ENCODE data around the gene UBE2M.
A peak's percentile ranks its signal among the peaks of the same experiment; 100 is the strongest.

UBE2M gene

DNA sequence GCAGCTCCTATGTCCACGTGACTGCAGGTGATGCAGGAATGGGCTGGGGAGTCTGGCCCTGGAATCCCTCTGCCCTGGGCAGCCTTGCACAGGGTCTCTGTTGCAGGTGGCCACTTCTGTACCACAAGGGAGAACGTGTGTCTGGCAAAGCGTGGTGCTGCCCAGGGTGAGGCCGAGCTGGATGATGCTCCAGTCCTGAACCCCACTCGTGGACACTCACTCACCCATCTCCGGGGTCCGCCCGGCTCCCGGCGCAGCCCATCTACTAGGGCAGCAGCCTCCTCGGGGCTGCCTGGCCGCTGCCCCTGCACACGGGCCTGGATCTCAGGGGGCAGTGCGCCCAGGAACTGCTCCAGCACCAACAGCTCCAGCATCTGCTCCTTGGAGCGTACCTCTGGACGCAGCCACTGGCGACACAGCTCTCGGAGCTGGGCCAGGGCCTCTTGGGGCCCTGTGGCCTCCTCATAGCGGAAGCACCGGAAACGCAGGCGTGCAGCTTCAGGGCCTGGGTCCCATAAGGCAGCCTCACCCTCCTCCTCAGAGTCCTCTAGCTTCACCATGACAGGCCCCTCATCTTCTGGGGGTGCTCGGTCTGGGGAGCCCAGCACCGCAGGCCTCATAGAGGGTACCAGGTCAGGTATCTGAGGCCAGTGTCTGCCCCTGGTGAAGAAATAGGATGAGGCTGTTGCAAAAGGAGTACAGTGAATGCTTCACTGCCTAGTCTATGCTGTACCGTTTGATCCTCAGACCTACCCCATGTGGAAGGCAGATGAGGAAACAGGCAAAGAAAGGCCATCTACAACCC is 12.6 kb upstream of the UBE2M start:
- DNase-seq = no peak

DNA sequence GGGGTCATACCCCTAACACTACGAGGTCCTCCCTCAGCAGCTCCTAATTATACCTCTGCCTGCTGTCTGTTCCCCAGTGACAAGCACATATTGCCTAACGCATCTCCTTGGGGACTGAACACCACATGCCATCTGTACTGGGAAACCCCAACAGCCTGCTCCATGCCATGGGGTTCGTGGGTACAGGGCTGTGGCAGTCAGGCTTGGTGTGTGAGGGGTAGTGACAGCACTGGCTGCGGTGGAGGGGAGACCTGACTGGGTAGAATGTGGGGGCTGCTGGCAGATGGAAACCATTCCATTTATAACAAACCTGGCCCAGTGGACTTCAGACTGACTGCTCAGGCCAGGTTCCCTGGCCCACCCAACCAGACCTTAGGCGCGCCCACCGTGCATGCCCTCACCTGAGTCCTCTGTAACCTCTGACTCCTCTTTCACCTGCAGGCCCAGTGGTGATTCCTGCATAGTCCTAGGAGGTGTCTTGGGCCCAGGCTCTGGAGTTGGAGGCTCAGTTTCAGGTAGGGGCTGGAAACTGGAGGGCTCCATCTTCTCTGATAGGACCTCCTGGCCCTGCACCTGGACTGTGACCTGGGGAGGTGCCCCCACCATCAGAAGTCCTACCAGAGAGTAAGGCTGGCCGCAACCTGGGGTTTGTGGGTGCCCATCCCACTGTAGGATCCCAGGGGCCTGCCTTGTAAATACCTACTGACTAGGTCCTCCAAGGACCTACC is 11.7 kb upstream of the UBE2M start:
- no peak for DNase-seq

DNA sequence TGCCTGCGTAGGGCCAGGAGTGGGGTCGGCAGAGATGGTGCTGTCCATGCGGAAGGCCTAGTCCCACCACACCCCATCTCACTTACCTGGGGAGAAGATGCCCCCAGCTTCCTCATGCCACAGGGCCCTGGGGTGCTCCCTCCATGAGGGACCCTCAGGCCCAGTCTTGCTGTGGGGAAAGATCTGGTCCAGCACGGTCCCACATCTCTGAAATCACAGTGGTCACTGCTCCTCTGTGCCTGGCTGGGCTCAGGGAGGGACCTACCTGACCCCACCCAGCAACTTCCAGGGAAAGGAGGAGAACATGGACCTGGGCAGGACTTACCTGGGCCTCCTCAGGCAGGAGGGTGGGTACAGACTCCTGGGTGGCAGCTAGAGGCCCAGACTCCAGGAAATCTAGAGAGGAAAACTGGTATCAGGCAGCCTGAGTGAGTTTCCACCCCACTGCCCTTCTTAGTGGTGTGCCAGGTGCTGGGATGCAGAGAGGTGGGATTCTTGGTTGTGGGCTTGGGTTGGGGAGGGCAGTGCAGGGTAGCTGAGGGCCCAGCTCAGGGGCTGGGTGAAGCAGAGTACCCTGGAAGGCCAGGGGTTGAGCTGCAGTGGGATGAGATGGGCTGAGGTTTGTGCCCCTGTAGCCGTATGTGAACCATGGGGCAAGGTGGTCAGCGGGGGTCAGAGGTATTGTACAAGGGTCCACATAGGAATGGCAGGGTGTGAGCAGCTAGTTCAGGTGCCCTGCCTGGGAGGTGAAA is 11.0 kb upstream of the UBE2M start:
- DNase-seq = no peak

DNA sequence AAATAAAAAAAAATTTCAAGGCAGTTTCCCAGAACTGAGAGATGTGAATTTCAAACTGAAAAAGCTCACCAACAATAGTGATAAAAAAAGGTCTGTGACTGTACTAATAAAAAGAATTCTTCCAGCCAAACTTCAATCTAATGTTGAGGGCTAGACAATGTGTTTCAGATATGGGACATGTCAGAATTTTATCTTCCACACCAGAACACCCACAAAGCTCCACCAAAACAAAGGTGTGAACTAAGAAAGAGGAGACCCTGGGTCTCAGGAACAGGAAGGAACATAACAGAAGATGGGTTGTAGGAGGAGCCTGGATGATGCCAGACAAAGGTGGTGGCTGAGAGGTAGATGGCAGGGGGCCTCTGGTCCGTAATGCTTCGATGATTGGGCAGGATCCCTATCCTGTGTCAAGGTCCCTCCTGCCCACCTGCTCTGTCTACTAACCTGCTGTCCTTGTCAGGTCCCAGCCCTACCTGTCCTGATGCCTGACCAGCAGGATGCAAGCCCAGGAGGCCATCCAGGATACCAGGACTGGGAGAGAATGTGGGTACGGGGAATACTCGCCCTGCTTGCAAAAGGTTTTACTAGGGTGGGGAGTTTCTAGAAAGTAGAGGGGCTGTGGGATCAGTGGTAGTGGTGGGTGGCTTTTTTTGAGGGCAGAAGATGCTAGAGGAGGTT is 10.2 kb upstream of the UBE2M start:
- DNase-seq = no peak

DNA sequence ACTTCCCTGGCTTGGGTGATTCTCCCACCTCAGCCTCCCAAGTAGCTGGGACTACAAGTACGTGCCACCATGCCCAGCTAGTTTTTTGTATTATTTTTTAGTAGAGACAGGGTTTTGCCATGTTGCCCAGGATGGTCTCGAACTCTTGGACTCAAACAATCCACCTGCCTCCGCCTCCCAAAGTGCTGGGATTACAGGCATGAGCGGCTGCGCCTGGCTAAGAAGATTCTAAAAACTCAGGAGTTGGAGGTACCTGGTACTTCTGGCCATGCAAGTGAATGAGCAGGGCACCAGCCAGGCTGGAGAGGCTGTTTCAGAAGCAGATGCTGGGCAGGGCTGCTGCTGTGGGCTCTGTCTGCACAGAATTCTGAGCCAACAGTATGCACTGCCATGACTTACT is 8.6 kb upstream of the UBE2M start:
- DNase-seq = no peak

DNA sequence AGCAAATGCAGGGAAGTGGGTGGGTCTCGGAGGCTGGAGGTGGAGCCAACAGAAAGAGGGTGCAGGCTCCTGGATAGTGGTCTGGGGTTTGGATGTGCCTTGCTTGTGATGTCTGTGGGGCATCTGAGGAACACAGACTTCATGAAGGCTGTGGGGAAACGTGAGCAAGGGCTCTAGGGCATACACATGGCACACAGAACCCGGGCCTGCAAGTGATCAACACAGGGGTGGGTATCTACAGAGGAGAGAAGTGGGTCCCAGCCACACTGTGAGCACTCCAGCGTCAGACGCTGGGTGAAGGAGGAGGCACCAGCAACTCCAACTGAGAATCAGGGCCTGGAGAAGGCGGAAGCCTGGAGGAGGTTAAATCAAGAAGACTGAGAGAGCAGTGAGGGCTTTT is 5.4 kb upstream of the UBE2M start:
- no peak for DNase-seq

DNA sequence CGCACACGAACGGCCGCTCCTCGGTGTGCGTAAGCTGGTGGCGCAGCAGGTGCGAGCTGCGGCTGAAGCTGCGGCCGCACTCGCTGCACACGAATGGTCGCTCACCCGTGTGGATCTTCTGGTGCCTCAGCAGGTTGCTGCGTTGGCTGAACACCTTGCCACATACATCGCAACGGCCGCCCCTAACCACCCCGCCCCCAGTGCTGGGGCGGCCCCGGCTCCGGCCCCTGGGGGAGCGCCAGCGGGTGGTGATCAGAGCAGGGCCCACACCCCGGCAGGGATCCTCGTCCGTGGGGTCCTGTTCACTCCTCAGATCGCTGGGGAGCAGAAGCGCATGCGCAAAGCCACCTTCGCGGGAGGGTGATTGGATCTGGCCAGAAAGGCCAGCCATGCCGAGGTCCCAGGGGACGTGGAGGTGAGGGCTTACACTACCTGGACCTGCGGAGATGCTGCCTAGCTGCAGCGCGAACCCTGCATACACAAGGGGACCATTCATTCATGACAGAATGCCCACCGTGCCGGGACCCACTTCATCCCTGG is 4.7 kb upstream of the UBE2M start:
- peak in 1 of 2 donors; percentile 38 for DNase-seq

DNA sequence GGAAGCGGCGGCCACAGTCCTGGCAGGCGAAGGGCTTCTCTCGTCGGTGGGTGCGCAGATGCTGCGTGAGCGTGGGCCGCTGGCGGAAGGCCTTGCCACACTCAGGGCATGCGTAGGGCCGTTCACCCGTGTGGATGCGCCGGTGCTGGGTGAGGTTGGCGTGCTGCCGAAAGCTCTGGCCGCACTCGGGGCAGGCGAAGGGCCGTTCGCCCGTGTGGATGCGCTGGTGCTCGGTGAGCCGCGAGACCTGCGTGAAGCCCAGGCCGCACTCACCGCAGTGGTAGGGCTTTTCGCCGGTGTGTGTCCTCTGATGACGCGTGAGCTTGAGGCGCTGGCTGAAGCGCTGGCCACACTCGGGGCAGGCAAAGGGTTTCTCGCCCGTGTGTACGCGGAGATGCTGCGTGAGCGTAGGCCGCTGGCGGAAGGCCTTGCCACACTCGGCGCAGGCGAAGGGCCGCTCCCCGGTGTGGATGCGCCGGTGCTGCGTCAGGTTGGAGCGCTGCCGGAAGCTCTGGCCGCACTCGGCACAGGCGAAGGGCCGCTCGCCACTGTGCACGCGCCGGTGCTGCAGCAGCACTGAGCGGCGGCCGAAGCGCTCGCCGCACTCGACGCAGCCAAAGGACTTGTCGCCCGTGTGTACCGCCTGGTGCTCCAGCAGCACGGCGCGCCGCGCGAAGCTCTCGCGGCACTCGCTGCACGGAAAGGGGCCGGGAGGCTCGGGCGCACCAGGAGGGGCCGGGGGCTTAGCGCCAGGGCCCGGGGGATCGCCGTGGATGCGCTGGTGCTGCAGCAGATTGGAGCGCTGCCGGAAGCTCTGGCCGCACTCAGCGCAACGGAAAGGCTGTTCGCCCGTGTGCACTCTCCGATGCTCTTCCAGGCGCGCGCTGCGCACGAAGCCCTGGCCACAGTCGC is 4.0 kb upstream of the UBE2M start:
- peak; percentile 28 to 37 for DNase-seq

DNA sequence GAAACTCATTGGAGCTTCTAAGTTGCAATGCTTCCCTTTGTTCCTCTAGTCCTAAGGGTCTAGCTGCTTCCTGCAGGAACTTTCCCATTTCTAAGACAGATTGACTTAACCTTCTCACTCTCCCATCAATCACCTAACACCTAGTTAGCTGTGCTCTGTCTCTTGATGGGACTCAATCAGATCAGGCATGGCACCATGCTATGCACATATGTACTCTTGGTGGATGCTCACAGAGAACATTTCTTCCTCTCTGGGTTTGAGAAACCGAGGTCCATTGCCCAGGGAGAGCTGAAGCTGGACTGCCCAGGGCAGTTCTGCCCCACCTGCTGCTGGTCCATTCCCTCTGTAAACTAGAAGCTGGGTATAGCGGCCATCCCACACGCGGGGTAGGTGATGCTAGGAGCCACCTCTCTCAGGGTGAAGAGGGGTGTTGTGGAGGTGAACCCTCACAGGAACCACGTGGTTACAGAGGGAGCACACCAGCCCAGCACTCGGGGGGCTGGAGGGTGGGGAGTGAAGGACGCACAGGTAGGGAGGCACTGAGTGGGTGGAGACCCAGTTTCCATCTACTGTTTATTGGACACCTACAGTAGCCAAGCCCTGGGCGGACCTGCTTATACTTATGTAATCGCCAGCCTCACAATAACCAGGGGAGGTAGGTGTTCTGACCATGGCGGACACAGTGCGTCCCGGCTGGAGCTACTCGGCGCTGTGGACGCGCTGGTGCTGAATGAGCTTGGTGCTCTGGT is 3.1 kb upstream of the UBE2M start:
- no peak for DNase-seq

DNA sequence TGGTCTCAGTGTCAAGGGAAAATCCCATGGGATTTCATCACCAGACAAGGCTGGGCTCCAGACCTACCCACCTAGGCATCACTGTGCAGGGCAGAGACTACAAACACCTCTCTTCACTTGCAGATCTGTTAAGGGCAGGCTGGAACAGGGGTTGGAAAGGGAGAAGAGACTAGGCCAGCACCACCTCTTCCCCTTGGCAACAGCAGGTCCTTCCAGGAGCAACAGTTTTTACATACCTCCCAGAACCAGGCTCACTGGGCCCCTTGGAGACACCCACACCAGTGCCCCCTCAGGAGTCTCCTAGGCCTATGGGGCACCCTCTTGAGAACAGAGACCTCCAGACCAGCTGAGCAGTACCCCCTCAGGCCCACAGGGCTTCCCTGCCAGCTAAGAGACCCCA is 2.5 kb upstream of the UBE2M start:
- no peak for DNase-seq

DNA sequence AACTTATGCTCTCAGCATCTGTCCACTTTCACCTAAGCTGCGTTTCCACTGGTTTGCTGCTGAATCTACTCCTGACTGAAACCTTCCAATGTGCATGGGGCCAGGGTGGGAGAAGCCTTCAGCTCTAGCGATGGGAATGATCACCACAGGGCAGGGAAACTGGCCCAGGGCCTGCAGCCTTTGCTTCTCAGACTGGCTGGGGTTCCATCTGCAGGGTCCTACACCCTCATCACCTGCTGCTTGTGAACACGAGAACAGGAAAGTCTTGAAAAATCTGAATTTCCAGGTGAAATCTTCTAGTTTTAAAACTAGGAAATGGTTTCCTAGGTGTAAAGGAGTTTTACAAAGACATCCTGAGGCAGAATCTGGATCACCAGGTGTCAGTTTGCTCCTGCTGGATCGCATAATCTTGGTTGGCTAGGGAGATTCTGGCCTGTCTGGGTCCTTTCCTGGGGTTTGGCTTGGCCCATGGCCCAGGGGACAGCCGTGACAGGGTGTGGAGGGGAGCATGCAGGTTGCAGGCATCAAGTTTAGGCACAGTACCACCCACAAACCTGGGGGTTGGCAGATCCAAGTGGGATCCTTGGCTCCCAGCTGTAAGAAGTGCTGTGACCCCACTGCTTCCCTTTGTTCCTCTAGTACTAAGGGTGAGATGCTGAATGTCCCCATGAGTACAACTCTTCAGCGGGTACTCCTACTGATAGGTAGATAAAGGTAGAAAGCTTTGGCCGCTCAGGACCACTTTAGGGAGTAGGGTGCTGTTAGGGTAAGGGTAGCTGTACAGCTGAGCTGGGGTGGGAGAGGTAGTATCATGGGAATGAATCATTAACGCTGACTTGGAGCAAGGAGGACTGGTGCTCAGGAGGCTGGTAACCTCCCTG is 1.8 kb upstream of the UBE2M start:
- no peak for DNase-seq

DNA sequence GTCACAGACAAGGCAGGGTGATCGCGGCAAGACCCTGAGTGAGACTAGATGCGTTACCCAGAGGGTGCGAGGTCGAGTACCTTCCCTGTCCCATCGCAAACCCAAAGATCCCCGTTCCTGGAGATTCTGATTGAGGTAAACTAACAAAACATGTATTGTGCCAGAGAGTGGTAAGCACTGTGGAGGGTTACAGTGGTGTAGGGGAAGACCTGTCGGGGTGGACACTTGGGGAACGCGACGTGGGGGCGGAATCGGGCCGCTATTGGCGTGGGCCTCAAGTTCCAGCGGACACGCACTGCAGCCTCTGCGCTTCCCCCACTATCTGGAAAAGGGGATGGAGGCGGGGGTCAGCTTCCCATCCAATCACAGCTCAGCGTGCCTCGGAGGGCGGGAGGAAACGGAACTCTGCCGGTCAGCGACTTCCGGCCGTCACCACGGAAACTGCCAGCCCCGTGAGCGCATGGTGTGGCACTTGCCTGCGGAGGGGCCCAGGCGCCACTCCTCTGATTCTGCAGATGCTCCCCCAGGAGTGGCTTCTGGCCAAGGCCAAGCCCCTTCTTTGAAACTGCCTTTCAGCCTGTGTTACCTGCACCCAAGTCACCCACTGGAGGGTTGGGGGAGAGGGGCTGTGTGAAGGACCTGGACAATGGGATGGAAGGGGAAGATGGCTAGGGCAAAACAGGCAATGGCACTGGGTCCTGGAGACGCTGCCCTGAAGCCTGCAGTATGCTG is 1.0 kb upstream of the UBE2M start:
- DNase-seq = peak; percentile 70 to 84

DNA sequence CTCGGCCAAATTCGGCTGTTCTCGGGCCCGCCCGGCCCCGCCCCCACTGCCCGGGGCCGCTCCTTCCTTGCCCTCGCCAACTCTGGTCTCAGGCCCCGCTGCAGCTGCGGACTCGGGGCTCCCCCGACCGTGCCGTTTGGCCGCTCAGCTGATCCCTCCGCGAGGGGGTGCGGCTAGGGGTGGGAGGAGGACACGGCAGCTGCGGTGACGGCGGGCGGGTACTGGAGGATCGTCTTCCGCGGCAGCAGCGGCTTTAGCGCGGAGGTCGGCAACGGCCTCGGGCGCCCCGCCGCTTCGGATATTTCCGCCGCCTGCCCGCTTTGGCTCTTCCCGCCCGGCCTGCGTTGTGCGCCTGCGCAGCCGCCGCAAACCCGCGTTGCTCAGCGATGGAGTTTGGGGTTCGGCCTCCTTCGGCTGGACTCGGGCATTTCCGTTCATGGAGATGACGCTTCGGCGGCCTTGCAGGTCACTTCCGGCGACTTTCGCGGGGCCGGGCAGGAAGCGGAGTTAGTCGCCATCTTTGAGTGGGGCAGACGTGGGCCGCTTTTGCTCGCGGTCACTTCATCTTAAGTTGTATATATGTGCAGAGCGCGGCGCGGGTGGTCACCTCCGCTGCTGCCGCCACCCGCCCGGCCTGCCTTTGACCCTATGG is 338 bp upstream of the UBE2M start:
- peak; percentile 99 for DNase-seq

DNA sequence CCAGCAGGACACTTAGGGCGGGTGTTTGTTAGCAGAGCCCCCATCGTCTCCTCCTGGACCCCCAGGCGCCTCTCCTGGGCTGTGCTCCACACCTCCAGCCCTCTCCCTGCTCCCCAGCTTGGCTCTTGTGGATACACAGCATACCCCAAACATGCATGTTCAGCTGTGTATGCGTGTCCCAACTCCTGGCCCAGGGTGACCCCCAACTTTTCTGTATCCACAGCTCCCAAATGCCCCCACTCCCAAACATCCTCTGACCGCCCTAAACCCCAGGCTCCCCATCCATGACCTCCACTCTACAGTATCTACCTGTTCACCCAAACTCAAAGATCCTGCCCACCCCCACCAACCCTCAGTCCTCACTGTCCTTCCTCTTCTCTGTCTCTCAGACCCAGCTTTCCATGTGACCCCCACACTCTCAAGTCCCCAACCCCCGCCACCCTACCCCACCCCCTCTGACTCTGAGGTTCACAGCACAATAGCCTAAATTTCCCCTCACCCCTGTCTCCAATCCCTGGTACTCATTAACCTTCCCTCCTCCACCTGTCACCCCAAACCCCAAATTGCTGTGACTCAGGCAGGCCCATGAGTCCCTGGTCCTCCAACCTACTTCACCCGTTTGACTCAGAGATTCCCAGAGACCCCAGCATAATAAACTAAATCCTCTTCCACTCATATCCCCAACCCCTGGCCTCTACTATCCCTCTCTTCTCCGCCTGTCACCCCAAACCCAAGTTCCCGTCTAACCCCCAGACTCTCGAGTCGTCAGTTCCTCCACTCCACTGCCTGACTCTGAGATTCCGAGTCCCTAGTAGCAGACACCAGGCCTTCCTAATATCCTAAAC is 968 bp downstream of the UBE2M start:
- DNase-seq = no peak

DNA sequence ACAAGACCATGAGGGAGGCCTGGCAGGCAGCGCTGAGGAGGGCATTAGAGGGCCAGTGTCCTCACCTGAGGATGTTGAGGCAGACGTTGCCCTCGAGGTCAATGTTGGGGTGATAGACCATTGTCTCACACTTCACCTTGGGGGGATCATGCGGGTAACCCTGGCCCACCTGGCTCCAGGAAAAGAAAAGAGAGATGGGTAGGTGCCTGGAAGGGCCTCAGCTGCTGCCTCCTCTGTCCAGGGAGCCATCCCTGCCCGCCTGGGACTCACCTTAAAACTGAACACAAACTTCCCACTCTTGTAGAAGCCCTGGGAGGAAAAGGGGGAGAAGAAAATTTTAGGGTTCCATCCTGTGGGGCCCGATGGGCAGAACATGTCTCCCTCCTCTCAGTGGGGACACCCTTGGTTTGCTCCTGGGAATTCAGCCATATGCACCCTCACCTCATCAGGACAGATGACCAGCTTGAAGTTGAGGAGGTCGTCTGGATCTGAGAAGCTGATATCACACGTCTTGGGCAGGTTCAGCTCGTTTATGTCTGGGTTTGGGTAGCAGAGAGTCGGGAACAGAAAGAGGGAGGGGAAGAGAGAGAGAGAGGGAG is 1.7 kb downstream of the UBE2M start:
- no peak for DNase-seq

DNA sequence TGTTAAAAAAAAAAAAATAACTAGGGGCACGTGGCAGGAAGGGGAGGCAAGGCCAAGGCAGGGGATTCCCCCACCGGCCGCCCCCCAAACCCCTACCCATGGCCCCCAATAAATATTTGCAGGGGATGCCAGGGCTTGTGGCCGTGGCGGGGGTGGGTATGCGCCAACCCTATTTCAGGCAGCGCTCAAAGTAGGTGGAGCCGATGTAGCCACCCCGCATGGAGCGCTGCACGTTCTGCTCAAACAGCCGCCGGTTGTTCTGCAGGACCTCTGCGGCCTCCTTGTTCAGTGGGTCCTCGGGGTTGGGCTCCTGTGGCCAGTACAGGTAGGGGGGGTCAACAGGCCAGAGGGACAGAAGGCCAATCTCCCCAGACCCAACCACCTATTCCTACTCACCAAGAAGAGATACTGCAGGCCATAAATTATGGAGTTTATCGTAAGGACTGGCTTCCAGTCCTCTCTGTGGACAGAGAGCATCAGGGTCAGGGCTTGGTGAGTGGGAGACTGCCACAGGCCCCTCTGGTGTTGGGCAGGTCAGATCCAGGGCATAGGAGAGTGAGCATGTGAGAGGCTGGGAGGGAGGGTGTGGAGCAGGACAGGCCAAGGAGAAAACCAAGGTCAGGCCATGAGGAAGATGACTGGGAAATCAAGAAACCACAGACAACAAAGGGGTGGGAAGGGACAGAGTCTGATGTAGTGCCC is 2.3 kb downstream of the UBE2M start:
- DNase-seq = no peak
